Activated CD8-positive, alpha-beta memory T cell treated with anti-CD3 and anti-CD28 coated beads for 4 hours (primary cell): ENCODE data around the gene PSG3.
"Not testable (repeated sequence)": the region's sequence is repeated elsewhere in the genome, so short reads cannot be mapped to it uniquely, and the experiment has no call there.

Experiments used
- DNase-seq, 2 donors: peaks; one replicate each; pipeline ENCODE4 v3.0.0-alpha.2; 2020; ENCODE audit warnings: low read depth in 2 of 2

Gene PSG3

DNA sequence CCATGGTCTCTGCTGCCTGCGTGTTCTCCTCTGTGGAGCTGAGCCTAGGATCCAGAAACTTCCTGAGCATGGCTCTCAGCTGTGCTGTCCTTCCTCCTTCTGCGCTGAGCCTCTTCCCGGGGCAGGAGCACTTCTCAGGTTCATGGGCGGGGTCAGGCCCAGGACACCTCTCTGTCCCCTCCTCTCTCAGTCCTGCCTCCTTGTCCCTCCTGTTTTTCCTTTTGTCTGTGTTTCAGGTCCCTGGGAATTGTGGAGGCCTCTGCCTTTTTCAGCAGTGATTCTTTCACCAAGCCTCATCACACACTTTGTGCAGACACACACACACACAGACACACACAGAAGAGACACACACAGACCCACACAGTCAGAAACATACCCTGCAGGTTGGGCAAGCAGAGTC lies at the start of gene PSG3:
TSS of gene PSG3 (minus strand) at position 101 of the 400 bp plus-strand sequence. CDS start at position 4, 97 bp downstream.
- not testable (repeated sequence) for DNase-seq

- not testable (repeated sequence) for DNase-seq
These were observed 48.5 kb upstream of the PSG3 start for GRCh38 chr19:42788766-42789165.

- DNase-seq: not testable (repeated sequence)
These were observed 47.5 kb upstream of the PSG3 start for GRCh38 chr19:42787766-42788165.

DNA sequence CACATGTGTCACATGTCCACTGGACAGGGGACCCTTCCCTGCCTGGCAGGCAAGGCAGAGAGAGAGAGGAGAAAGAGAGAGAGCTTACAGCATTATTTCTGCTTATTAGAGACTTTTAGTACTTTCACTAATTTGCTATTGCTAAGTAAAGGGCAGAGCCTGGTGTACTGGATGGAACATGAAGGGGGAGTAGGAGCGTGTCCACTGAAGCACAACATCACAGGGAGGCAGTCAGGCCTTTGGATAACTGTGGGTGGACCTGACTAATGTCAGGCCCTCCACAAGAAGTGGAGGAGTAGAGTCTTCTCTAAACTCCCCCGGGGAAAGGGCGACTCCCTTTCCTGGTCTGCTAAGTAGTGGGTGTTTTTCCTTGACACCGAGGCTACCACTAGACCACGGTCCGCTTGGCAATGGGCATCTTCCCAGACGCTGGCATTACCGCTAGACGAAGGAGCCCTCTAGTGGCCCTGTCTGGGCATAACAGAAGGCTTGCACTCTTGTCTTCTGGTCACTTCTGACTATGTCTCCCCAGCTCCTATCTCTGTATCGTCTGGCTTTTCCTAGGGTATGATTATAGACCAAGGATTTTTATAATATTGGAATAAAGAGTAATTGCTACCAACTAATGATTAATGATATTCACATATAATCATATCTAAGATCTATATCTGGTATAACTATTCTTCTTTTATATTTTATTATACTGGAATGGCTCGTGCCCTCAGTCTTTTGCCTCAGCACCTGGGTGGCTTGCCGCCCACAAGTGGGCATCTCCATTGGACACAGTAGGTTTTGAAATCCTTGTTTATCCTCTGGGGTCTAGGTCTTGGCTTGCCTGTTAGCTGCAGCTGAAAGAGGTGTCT lies 36.7 kb upstream of the PSG3 start:
- DNase-seq: peak in 1 of 2 donors; percentile 5

GRCh38 chr19:42774510-42775158 lies 34.4 kb upstream of the PSG3 start:
- DNase-seq: not testable (repeated sequence)

DNA sequence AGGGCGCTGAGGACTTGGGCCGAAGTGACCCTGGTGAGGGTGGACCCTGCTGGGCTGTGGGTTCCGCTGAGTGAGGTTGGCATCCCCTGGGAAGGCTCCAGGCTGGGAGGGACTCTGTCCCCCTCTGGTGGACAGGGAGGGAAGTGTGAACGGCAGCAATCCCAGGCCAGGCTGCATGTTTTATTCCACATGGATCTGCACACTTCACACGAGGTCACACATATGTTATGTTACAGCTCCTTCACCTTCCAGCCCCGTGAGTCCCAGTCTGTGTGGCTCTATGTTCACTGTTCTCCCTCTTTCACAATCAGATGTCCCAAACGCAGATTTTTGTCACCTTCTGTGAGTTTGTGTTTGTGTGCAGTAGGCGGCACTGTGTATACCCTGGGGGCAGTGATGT lies 27.0 kb upstream of the PSG3 start:
- not testable (repeated sequence) for DNase-seq

GRCh38 chr19:42766871-42767270 lies 26.6 kb upstream of the PSG3 start:
- not testable (repeated sequence) for DNase-seq

- no peak for DNase-seq
These were observed 24.6 kb upstream of the PSG3 start for GRCh38 chr19:42764836-42765235.

DNA sequence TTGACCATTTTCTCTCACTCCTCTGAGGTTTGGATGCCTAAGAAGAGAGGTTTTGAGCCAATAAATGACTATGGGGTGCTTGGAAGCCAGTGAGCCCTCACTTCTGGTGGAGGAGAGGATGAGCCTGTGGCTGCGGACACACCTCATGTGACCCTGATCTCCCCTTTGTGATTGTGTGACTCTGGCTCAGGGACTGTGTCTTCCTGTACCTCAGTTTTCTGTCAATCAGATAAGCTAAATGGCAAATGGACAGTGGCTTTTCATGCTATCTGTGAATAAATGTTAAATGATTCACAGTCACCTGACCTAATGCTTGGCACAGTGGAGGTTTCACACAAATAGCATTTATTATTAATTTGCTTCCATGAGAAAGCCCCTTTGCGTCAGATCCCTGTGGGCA lies 22.5 kb upstream of the PSG3 start:
- DNase-seq: no peak

DNA sequence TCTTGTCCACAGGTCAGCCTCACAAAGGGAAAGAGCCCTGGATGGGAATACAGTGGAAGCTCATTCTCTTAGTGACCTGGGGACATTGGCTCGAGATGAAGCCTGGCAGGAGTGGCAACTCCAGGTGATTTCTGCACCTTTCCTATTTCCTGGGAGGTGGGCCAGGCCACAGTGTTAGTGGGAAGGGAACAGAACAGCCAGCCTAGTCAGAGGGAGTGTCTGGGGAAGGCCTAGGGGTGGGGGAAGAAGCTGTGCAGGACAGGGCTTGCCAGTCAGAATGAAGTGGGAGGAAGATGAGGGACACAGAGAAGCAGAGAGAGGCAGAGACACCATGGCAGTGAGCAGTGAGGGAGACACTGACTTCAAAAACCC lies 21.6 kb upstream of the PSG3 start:
- not testable (repeated sequence) for DNase-seq

GRCh38 chr19:42760954-42761923 lies 21.0 kb upstream of the PSG3 start:
- not testable (repeated sequence) for DNase-seq

- DNase-seq: not testable (repeated sequence)
These were observed 18.4 kb upstream of the PSG3 start for GRCh38 chr19:42758667-42759066.

DNA sequence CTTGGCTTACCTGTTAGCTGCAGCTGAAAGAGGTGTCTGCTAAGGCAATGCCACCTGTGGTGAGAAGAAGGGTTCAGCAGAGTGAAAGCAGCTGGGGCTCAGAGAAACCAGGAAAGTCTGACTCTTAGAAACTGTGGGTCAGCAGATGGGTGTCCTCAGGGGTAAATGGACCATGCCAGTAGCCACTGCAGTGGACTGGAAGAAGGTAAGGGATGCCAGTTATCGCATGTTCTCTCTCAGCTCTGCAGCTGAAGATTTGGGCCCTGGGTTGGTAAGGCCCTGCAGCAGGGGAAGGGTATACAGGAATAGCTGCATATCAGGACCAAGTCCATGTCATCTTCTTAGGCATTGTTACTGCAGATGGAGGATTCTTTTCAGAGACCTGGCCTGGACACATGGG lies 12.0 kb upstream of the PSG3 start:
- DNase-seq: not testable (repeated sequence)

GRCh38 chr19:42741726-42742607 lies 1.7 kb upstream of the PSG3 start:
- DNase-seq: not testable (repeated sequence)

- not testable (repeated sequence) for DNase-seq
These were observed 2.7 kb downstream of the PSG3 start for GRCh38 chr19:42737581-42738011.

DNA sequence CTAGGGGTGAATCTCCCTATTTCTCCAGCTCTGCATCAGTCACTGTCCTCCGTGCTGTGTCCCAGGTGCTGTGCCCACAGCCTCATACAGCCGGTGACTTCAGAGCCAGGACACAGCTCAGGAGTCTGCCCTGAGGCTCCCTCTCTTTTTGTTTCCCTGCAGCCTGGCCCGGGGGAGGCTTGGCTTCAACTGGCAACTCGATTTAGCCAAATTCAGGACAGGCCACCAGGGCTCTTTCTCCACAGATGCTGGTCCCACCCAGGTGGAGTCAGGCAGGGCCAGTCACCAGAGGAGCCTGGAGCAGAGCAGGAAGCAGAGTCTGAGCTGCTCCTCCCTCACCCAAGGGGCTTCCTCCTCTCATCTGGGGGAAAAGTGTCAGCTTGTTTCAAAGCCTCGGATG lies 11.9 kb downstream of the PSG3 start:
- DNase-seq: not testable (repeated sequence)

DNA sequence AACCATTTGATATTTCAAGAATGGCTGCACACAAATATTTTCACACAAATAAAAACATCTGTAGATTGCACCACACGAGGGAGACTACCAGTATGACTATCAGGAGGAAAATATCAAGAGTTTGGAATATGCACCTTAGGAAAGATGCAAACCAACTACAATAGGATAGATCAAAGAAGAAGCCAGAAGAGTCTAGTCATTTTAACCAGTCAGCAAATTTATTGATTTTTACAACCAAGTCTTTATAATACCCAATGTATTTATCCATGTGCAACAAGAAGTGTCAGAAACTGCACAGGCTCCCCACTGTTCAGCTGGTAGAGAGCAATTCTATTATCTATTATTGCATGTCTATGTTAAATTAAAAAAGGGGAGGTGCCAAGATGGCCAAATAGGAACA lies 26.3 kb downstream of the PSG3 start:
- not testable (repeated sequence) for DNase-seq

DNA sequence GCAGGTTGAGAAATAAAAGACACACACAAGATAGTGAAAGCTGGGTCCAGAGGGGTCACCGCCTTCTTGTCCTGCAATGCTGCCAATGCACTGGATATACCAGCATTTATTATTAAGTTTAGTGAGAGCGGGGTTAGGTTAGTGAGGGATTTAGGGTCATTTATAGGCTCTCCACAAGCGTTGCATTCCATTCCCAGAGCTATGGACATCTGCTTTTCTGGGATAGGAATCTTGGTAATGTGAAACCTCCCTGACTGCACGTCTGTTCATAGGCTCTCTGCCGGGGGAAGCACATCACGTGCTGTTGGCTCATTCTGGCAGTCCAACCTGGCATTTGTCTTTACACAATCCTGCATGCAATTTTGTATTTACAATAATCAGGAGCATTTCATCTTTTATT lies 27.5 kb downstream of the PSG3 start:
- not testable (repeated sequence) for DNase-seq

GRCh38 chr19:42710986-42711385 lies 29.3 kb downstream of the PSG3 start:
- not testable (repeated sequence) for DNase-seq

GRCh38 chr19:42697884-42698283 lies 42.4 kb downstream of the PSG3 start:
- no peak for DNase-seq
